K562 (cell line): ENCODE measurements around the gene NELFE. TPM values are rescaled to one million over a fixed set of nuclear protein-coding genes. Genes with fewer than 3 reads are reported as not detected.

ENCODE experiments used
- ATAC-seq: fragments of 200-7000 bp; cut with Tn5 transposase; 3 replicates; pipeline ENCODE4 v1.9.1; 2020; ENCODE audit warnings: moderate library complexity
- BruUV-seq: library from RNA; stranded (reverse); fragments of 400-500 nt; replicated peaks from 2 replicates; lab custom pipeline; 2021; lab: Mats Ljungman, UMichigan
- CTCF ChIA-PET: fragments of 300-600 bp; formaldehyde crosslinking; extraction: SDS; loops from one replicate; lab custom pipeline; 2021; ENCODE audit warnings: low intra/inter-chr PET ratio; lab: Yijun Ruan, JAX
- POLR2A ChIA-PET: fragments of 300-600, 350-650 bp; sonication (Branson Sonifier 250); formaldehyde crosslinking; extraction: SDS; loops from one replicate; lab custom pipeline; 2021; ENCODE audit warnings: antibody characterized with exemption, inconsistent platforms; lab: Yijun Ruan, JAX
- DNase-seq, 4 experiments: peaks; one replicate each; pipeline versions ENCODE4 v3.0.0 to v3.0.0-alpha.2; 2011 to 2018; ENCODE audit warnings: low spot score in 3 of 4, mixed read lengths in 3 of 4; ENCODE audit errors: extremely low read depth in 1 of 4
- FAIRE-seq: peaks from 2 replicates; lab custom pipeline; 2011; peaks lifted over from hg19 to GRCh38; lab: Jason Lieb, UNC
- H2AFZ ChIP-seq: 2 replicates; pipeline ENCODE4 v1.6.0; 2011; ENCODE audit warnings: low read depth, low read length, control low read depth, inconsistent platforms
- H3K27ac ChIP-seq: fragments of 200-600 bp; 3 replicates; pipeline ENCODE4 v1.8.0; 2011; ENCODE audit warnings: low read depth, mild to moderate bottlenecking, control low read depth, inconsistent platforms, low read length, moderate library complexity, mixed read lengths; ENCODE audit errors: extremely low read depth
- H3K27me3 ChIP-seq, 2 experiments: fragments of 300-600 bp in 1 of 2; 2 replicates in 1 of 2; 3 replicates in 1 of 2; pipeline versions ENCODE4 v1.6.0 to v1.8.0; 2011; ENCODE audit warnings: inconsistent platforms in 2 of 2, low read length in 2 of 2, mild to moderate bottlenecking in 1 of 2, mixed read lengths in 1 of 2, moderate library complexity in 1 of 2; ENCODE audit not compliant: control insufficient read depth in 2 of 2, insufficient read depth in 2 of 2
- H3K36me3 ChIP-seq: fragments of 300-600 bp; 3 replicates; pipeline ENCODE4 v1.8.0; 2011; ENCODE audit warnings: mild to moderate bottlenecking, low read length, inconsistent platforms; ENCODE audit not compliant: control insufficient read depth, insufficient read depth
- H3K4me1 ChIP-seq, 2 experiments: fragments of 200-600 bp in 1 of 2; replicated peaks in 1 of 2; 2 replicates in 1 of 2; 3 replicates in 1 of 2; pipeline versions ENCODE4 v1.5.1 to v1.8.0; 2011; ENCODE audit warnings: inconsistent platforms in 2 of 2, low read length in 2 of 2, mild to moderate bottlenecking in 1 of 2, mixed read lengths in 1 of 2, moderate library complexity in 1 of 2; ENCODE audit not compliant: control insufficient read depth in 2 of 2, insufficient read depth in 2 of 2
- H3K4me2 ChIP-seq: 2 replicates; pipeline ENCODE4 v1.6.1; 2011; ENCODE audit warnings: low read length, control low read depth, inconsistent platforms, mixed read lengths; ENCODE audit not compliant: insufficient read depth
- H3K4me3 ChIP-seq: fragments of 200-600 bp; sonication (generic), shearing (Covaris generic); 2 replicates; pipeline ENCODE4 v1.5.1; 2016; ENCODE audit warnings: control low read depth, inconsistent platforms
- H3K79me2 ChIP-seq: fragments of 200-600 bp; 3 replicates; pipeline ENCODE4 v1.8.0; 2011; ENCODE audit warnings: low read length, inconsistent platforms; ENCODE audit not compliant: control insufficient read depth, insufficient read depth
- H3K9ac ChIP-seq, 2 experiments: 2 replicates each; pipeline versions ENCODE4 v1.6.0 to v1.6.1; 2011; ENCODE audit warnings: low read depth in 2 of 2, low read length in 2 of 2, control low read depth in 1 of 2, inconsistent platforms in 1 of 2, mild to moderate bottlenecking in 1 of 2, mixed read lengths in 1 of 2; ENCODE audit not compliant: insufficient read depth in 1 of 2
- H3K9me1 ChIP-seq: one replicate; pipeline ENCODE4 v1.6.0; 2011; ENCODE audit warnings: inconsistent platforms, mild to moderate bottlenecking, low read length, moderate library complexity; ENCODE audit not compliant: control insufficient read depth, insufficient read depth
- H3K9me3 ChIP-seq: replicated peaks from 2 replicates; pipeline ENCODE4 v1.5.1; 2011; ENCODE audit warnings: low read depth, low read length, inconsistent platforms; ENCODE audit not compliant: control insufficient read depth, insufficient read depth
- H4K20me1 ChIP-seq: replicated peaks from 2 replicates; pipeline ENCODE4 v1.6.1; 2011; ENCODE audit warnings: low read length, inconsistent platforms, mixed read lengths; ENCODE audit not compliant: control insufficient read depth, insufficient read depth
- ATF1 ChIP-seq, 2 experiments: fragments of 450-650 bp in 1 of 2; IDR thresholded peaks; 2 replicates each; pipeline ENCODE4 v1.6.1; 2016; ENCODE audit warnings: missing compliant biosample characterization in 1 of 2, missing genetic modification characterization in 1 of 2
- ATF7 ChIP-seq: fragments of 450-650 bp; IDR thresholded peaks from 2 replicates; pipeline ENCODE4 v1.7.1; 2014; ENCODE audit warnings: mild to moderate bottlenecking, moderate library complexity
- BCOR ChIP-seq: fragments of 450-650 bp; IDR thresholded peaks from 2 replicates; pipeline ENCODE4 v1.6.1; 2016
- CCNT2 ChIP-seq: IDR thresholded peaks from 2 replicates; pipeline ENCODE4 v1.6.1; 2011; ENCODE audit warnings: borderline replicate concordance, low read depth, mild to moderate bottlenecking, moderate library complexity, mixed read lengths, low read length; ENCODE audit not compliant: insufficient read length; ENCODE audit errors: extremely low read depth
- E2F4 ChIP-seq: sonication (generic); formaldehyde crosslinking; IDR thresholded peaks from 2 replicates; pipeline ENCODE4 v1.8.0; 2022; ENCODE audit warnings: mild to moderate bottlenecking, low read depth, missing genetic modification reagents
- HMG20B ChIP-seq: fragments of 250-450 bp; sonication (Bioruptor Pico); IDR thresholded peaks from 2 replicates; pipeline ENCODE4 v1.5.0; 2021; ENCODE audit warnings: mild to moderate bottlenecking
- HOXB6 ChIP-seq: fragments of 250-450 bp; sonication (Bioruptor Pico); IDR thresholded peaks from 2 replicates; pipeline ENCODE4 v1.5.1; 2022; ENCODE audit warnings: mild to moderate bottlenecking, borderline replicate concordance
- IRF9 ChIP-seq: fragments of 450-650 bp; IDR thresholded peaks from 2 replicates; pipeline ENCODE4 v1.6.1; 2016; ENCODE audit warnings: missing biosample characterization, missing genetic modification characterization
- MECOM ChIP-seq: fragments of 250-450 bp; sonication (Bioruptor Pico); IDR thresholded peaks from 2 replicates; pipeline ENCODE4 v1.8.0; 2022; ENCODE audit warnings: inconsistent platforms
- NFIC ChIP-seq: fragments of 450-650 bp; IDR thresholded peaks from 2 replicates; pipeline ENCODE4 v1.6.1; 2017; ENCODE audit warnings: mild to moderate bottlenecking, inconsistent platforms
- POLR2G ChIP-seq: fragments of 200-400 bp; formaldehyde crosslinking; IDR thresholded peaks from 2 replicates; pipeline ENCODE4 v1.6.1; 2017; ENCODE audit warnings: low read depth, mild to moderate bottlenecking, antibody characterized with exemption, low read length, moderate library complexity
- RBFOX2 ChIP-seq: fragments of 200-400 bp; formaldehyde crosslinking; IDR thresholded peaks from 2 replicates; pipeline ENCODE4 v1.6.1; 2017; ENCODE audit warnings: low read depth, mild to moderate bottlenecking, low read length, moderate library complexity
- RFX1 ChIP-seq: fragments of 450-650 bp; IDR thresholded peaks from 2 replicates; pipeline ENCODE4 v1.6.1; 2016; ENCODE audit warnings: mild to moderate bottlenecking, moderate library complexity
- SMARCA4 ChIP-seq: fragments of 450-650 bp; IDR thresholded peaks from 2 replicates; pipeline ENCODE4 v1.6.1; 2016
- THRAP3 ChIP-seq: fragments of 450-650 bp; IDR thresholded peaks from 2 replicates; pipeline ENCODE4 v1.6.1; 2016; ENCODE audit warnings: mild to moderate bottlenecking, inconsistent platforms, borderline replicate concordance
- ZNF277 ChIP-seq: fragments of 250-450 bp; sonication (Bioruptor Pico); IDR thresholded peaks from 2 replicates; pipeline ENCODE4 v1.8.0; 2022; ENCODE audit warnings: inconsistent platforms, mild to moderate bottlenecking, moderate library complexity, borderline replicate concordance
- ZNF445 ChIP-seq: fragments of 250-450 bp; sonication (Bioruptor Pico); IDR thresholded peaks from 2 replicates; pipeline ENCODE4 v1.4.0; 2020; ENCODE audit warnings: low read depth, mild to moderate bottlenecking, moderate library complexity
- WGBS: fragments of 100-300 bp; shearing (Covaris generic); methylation state at CpG from one replicate; pipeline ENCODE4 v1.1.6; 2016; ENCODE audit warnings: low coverage, mixed read lengths; ENCODE audit not compliant: insufficient coverage; ENCODE audit errors: missing lambda C conversion rate; 5-methylcytosine and 5-hydroxymethylcytosine counted together
- in situ Hi-C: fragments of 300-500 bp; cut with MboI; formaldehyde crosslinking; loops from 4 replicates; pipeline ENCODE4 v1.15.0; 2018; ENCODE audit warnings: inconsistent platforms, mixed read lengths
- intact Hi-C: fragments of 100-400 bp; cut with micrococcal nuclease; formaldehyde crosslinking; loops from 2 replicates; pipeline ENCODE4 v1.14.2; 2022
- polyA plus RNA-seq, 8 experiments: library from polyadenylated mRNA; depleted of rRNA in 4 of 8; stranded (reverse) in 5 of 8; unstranded in 3 of 8; fragments of >200 nt; fragmentation: Nextera tagmentation in 2 of 8; fragmentation: Illumina TruSeq in 1 of 8; extraction: Ambion mirVana in 2 of 8; extraction: Trizol in 1 of 8; gene quantifications; 2 replicates each; pipeline versions ENCODE4 v1.2.1 to v1.2.3, GENCODE V29; 2011 to 2014; ENCODE audit warnings: inconsistent platforms in 1 of 8, missing spikeins in 1 of 8
- total RNA-seq, 7 experiments: library from RNA; depleted of rRNA in 6 of 7; stranded (reverse); fragments of >200 nt in 6 of 7; fragmentation: Illumina TruSeq in 2 of 7; extraction: Trizol in 2 of 7; gene quantifications; 2 replicates each; pipeline versions ENCODE4 v1.2.1 to v1.2.3, GENCODE V29; 2011 to 2021; ENCODE audit warnings: low replicate concordance in 1 of 7

Gene NELFE
- total and polyA plus RNA-seq, 9 of the 15 experiments (the other 6 are each of a cell fraction or from before 2014, with no cell fraction given): 15.2 to 157 (median 91.5) TPM

GRCh38 chr6:31965700-31966099 is 6.9 kb upstream of the NELFE start:
- in situ Hi-C loops: no loop called here

More at GRCh38 chr6:31965700-31966099, 6.9 kb upstream of the NELFE start:
- CTCF ChIA-PET: no interaction called here
- H3K4me3 ChIP-seq: no peak overlapping the region
- BruUV-seq: no TSS peak
- POLR2A ChIA-PET: no interaction called here
- DNase-seq: no peak
- no peaks in the 10 kb centered on the region for H3K9me1 ChIP-seq
- peaks cover 98% of the 10 kb centered on the region for H3K36me3 ChIP-seq
- no peak overlapping the region for H2AFZ ChIP-seq
- no peak overlapping the region for H3K27ac ChIP-seq
- no peaks in the 10 kb centered on the region for H4K20me1 ChIP-seq
- no peak for TF ChIP-seq RFX1
- TF ChIP-seq ZNF277: no peak
- no peak for TF ChIP-seq HMG20B (CRISPR knock-in tag)
- TF ChIP-seq CCNT2: no peak
- TF ChIP-seq HOXB6: no peak
- TF ChIP-seq POLR2G: peak; percentile 36; the same call in 1 of the 2 replicates
- TF ChIP-seq RBFOX2: peak; percentile 44; the same call in 1 of the 2 replicates
- TF ChIP-seq THRAP3: no peak
- no peak for TF ChIP-seq NFIC
- no peak for TF ChIP-seq MECOM (CRISPR knock-in tag)
- TF ChIP-seq SMARCA4: no peak
- no peak for TF ChIP-seq ATF7
- TF ChIP-seq E2F4: no peak
- no peak for TF ChIP-seq IRF9 (tag)
- TF ChIP-seq BCOR: no peak
- TF ChIP-seq ZNF445 (CRISPR knock-in tag): no peak
- TF ChIP-seq ATF1 (CRISPR knock-in tag; IDR thresholded peaks at IDR 0.05): no peak
- no peak for TF ChIP-seq ATF1 (tag; IDR thresholded peaks at IDR 0.05)
- TF ChIP-seq, all 486 proteins: peak for 2
- FAIRE-seq (no peak), ATAC-seq (no peak)
- intact Hi-C loops: no loop called here
- Histone ChIP-seq H3K4me2 (no peak overlapping the region), H3K79me2 (peaks cover 11% of the 10 kb centered on the region), H3K9me3 (no peaks in the 10 kb centered on the region), H3K9ac (no peak overlapping the region), H3K4me1 (peaks cover 28 to 31% of the 10 kb centered on the region in 2 experiments; a peak in 4 of 5 replicates), H3K27me3 (no peaks in the 10 kb centered on the region)
- WGBS: 94% methylated on average over 13 of the region's 13 CpGs
